Mesodermal cell (in vitro differentiated cells): ENCODE measurements around the gene CD3E.

ENCODE experiments used
- H3K27ac ChIP-seq: 2 replicates; pipeline ENCODE4 v1.7.0; 2013; ENCODE audit warnings: mild to moderate bottlenecking, low read depth, low read length, moderate library complexity; ENCODE audit not compliant: severe bottlenecking
- H3K36me3 ChIP-seq: 2 replicates; pipeline ENCODE4 v1.7.1; 2013; ENCODE audit warnings: mild to moderate bottlenecking, low read length, moderate library complexity; ENCODE audit not compliant: control insufficient read depth, insufficient read depth
- H3K4me1 ChIP-seq: one replicate; pipeline ENCODE4 v1.7.1; 2013; ENCODE audit warnings: mild to moderate bottlenecking, low read length; ENCODE audit not compliant: insufficient read depth, control insufficient read depth, poor library complexity, severe bottlenecking
- H3K4me3 ChIP-seq: 2 replicates; pipeline ENCODE4 v1.7.0; 2013; ENCODE audit warnings: low read length, control low read depth, mild to moderate bottlenecking; ENCODE audit not compliant: insufficient read depth, poor library complexity, severe bottlenecking; ENCODE audit errors: extremely low read depth
- H3K9me3 ChIP-seq: 2 replicates; pipeline ENCODE4 v1.7.1; 2013; ENCODE audit warnings: mild to moderate bottlenecking, low read length, moderate library complexity; ENCODE audit not compliant: control insufficient read depth
- WGBS, 2 experiments: methylation state at CpG; one replicate each; pipeline ENCODE4 v1.1.5; 2013; ENCODE audit warnings: missing lambda C conversion rate in 2 of 2; ENCODE audit not compliant: insufficient coverage in 2 of 2; 5-methylcytosine and 5-hydroxymethylcytosine counted together

The CD3E gene

DNA sequence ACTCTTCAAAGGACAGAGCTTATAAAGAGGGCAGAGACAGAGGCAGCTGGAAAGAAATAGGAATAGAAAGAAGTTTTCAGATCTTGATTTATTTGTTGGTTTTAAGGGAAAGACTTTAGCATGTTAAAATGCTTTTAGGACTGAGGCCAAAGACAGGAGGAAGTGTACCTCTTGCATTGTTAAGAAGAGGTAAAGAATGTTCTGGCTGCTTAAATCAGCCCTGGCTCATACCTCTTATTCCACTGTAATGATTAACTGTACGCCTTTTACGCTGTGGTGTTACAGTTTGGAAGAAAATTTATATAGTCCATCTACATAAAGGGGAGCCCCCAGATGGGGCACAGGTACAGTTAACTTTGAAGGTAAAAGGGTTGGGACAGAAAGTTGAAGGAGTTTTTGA lies 30.3 kb upstream of the CD3E start:
- Histone ChIP-seq H3K9me3 (no peaks in the 10 kb centered on the region), H3K36me3 (no peaks in the 10 kb centered on the region), H3K27ac (no peak overlapping the region), H3K4me1 (peaks cover 8% of the 10 kb centered on the region), H3K4me3 (no peak overlapping the region)
- WGBS, 2 experiments, result no CpG with 5 or more reads among the region's 2 CpGs

DNA sequence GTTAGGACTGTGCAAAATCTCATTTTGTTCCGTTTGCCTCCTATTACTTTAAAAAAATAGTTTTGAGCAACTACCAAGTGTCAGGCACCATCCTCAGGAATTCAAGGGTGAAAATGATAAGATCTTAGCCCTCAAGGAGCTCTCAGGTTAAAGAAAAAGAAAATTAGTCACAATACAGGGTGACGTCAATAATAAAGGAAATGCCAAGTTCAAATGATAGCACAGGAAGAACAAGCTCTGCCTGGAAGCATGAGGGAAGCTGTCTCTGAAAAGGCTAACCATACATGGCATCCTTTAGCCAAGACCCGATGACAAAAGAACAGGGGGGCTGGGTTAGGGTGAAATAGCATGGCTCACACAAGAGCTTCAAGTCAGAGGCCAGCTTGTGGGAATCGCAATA lies 29.4 kb upstream of the CD3E start:
- H3K4me3 ChIP-seq, result no peak overlapping the region
- no peaks in the 10 kb centered on the region for H3K9me3 ChIP-seq
- WGBS, 2 experiments, result 100% methylated on average over 1 of the region's 4 CpGs
- H3K27ac ChIP-seq, result no peak overlapping the region
- peaks cover 8% of the 10 kb centered on the region for H3K4me1 ChIP-seq
- H3K36me3 ChIP-seq, result no peaks in the 10 kb centered on the region

DNA sequence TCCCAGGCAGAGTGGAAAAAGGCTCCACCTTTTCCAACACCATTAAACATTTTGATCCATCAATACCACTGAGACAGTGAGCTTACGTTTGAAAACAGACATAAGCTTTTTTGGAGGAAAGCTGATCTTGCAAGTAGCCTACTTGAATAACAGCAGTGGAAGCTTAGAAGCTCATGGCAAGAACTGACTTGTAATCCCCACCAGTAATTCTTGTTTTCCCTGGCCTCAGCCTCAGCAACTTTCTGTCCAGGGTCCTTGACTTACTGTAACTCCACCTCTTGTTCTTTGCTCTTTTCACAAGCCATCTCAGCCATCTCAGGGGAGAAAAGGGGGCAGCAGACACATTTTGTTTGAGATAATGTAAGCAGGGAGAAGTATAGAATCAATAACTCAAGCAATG lies 28.1 kb upstream of the CD3E start:
- H3K27ac ChIP-seq, result no peak overlapping the region
- 80 to 100% methylated on average over 1 of the region's 1 CpG for WGBS, 2 experiments
- H3K36me3 ChIP-seq, result no peaks in the 10 kb centered on the region
- H3K9me3 ChIP-seq, result no peaks in the 10 kb centered on the region
- H3K4me3 ChIP-seq, result no peak overlapping the region
- peaks cover 8% of the 10 kb centered on the region for H3K4me1 ChIP-seq

DNA sequence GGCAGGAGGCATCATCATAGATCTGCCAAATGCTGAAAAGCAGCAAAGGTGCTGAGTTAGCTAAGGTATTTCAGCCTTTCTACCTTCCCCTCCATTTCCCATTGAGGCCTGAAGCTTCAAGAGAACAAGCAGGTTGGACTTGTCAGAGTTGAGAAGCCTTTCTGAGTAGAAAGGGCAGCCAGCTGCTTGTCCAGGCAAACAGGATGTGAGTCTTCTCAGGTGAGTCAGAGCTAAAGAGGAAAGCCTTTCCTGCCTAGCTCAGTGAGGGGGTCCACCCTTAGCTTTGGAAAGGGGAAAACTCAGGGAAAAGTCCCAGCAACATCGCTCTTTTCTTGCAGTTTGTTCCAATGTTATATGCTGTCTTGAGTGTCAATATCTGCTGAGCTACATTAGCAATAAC lies 27.2 kb upstream of the CD3E start:
- Histone ChIP-seq H3K9me3 (no peaks in the 10 kb centered on the region), H3K4me3 (no peak overlapping the region), H3K27ac (no peak overlapping the region), H3K36me3 (no peaks in the 10 kb centered on the region), H3K4me1 (peaks cover 8% of the 10 kb centered on the region)
- 88 to 100% methylated on average over 1 of the region's 1 CpG for WGBS, 2 experiments

DNA sequence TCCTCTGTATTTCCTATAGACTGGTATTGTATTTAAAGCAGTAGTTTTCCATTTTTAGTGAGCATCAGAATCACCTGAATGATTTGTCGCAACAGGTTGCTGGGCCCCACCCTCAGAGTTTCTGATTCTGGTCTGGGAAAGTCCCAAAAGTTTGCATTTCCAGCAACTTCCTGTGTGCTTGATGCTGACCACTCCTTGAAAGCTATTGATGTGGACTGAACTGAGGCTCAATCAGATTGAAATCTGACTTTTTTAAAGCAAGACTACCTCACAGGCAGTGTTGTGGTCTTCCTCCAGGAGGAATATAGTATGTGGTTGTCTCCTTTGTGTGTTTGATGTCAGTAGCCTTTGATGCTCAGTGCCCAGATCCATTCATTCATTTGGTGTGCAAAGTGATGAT lies 23.2 kb upstream of the CD3E start:
- no peaks in the 10 kb centered on the region for H3K36me3 ChIP-seq
- H3K4me1 ChIP-seq, result peaks cover 6% of the 10 kb centered on the region
- no peak overlapping the region for H3K27ac ChIP-seq
- 100% methylated on average over 1 of the region's 1 CpG for WGBS, 2 experiments
- no peaks in the 10 kb centered on the region for H3K9me3 ChIP-seq
- no peak overlapping the region for H3K4me3 ChIP-seq

DNA sequence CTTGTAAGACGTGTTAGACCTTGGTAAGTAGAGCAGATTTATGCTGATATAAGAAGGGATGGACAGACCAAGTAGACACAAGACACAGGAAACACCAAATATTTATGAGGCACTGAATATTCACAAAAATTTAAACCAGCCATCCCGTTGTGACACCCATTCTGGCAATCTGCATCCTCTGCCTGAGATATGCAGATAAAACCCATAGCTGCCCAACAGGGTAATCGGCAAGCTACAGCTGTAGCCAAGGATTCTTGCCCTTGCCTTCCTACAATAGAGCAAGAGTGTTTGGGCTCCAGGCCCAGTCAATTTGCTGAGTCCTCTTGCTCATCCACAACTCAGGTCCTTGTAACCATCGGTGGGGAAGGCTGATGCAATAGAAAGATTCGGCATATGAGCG lies 21.9 kb upstream of the CD3E start:
- Histone ChIP-seq H3K27ac (no peak overlapping the region), H3K4me1 (no peaks in the 10 kb centered on the region), H3K4me3 (no peak overlapping the region), H3K36me3 (no peaks in the 10 kb centered on the region), H3K9me3 (no peaks in the 10 kb centered on the region)
- 75 to 95% methylated on average over 2 to 4 of the region's 6 CpGs for WGBS, 2 experiments

DNA sequence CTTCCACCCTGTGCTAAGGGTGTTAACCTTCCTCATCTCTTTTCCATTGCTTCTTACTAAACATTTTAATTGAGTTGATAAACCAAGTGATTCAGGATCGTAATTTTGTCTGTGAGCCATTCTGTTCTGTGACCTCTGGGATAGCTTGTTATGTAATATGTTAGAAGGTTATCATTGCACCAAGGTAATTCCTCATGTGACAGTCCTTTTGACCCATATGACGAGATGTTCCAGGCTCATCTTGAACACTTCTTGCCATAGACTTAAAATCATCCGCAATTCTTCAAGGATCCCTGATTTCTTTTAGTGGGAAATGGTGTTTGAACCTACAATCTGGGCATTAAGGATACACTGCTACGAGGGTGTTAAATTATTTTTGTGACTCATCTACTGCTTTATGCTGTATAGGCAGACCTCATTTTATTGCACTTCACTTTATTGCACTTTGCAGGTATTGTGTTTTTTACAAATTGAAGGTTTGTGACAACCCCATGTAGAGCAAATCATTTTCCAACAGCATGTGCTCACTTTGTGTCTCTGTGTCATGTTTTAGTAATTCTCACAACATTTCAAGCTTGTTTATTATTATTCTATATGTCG lies 21.4 kb upstream of the CD3E start:
- Histone ChIP-seq H3K36me3 (no peaks in the 10 kb centered on the region), H3K27ac (no peak overlapping the region), H3K4me1 (no peaks in the 10 kb centered on the region), H3K4me3 (no peak overlapping the region), H3K9me3 (no peaks in the 10 kb centered on the region)
- 50% methylated on average over 2 of the region's 5 CpGs; no CpG with 5 or more reads in 1 of the 2 experiments for WGBS, 2 experiments

DNA sequence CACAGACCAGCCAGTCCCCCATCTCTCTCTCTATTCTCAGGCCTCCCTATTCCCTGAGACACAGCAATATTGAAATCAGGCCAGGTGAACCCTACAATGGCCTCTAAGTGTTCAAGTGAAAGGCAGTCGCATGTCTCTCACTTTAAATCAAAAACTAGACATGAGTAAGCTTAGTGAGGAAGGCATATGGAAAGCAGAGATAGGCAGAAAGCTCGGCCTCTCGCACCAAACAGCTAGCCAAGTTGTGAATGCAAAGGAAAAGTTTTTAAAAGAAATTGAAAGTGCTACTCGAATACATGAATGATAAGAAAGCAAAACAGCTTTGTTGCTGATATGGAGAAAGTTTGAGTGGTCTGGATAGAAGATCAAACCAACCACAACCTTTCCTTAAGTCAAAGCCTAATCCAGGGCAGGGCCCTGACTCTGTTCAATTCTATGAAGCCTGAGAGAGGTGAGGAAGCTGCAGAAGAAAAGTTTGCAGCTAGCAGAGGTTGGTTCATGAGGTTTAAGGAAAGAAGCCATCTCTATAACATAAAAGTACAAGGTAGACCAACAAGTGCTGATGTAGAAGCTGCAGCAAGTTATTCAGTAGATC lies 20.7 kb upstream of the CD3E start:
- Histone ChIP-seq H3K27ac (no peak overlapping the region), H3K9me3 (no peaks in the 10 kb centered on the region), H3K4me1 (no peaks in the 10 kb centered on the region), H3K36me3 (no peaks in the 10 kb centered on the region), H3K4me3 (no peak overlapping the region)
- WGBS, 2 experiments, result 90 to 100% methylated on average over 2 to 3 of the region's 4 CpGs

DNA sequence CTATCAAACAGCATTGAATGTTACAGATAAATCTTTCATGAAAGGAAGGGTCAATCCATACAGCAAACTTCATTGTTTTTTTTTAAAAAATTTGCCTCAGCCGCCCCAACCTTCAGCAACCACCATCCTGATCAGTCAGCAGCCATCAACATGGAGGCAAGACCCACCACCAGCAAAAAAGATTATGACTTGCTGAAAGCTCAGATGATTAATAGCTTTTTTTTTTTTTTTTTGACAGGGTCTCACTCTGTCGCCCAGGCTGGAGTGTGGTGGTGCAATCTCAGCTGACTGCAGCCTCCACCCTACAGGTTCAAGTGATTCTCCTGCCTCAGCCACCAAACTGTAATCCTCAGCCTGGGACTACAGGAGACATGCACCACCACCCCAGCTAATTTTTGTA lies 18.0 kb upstream of the CD3E start:
- WGBS, 2 experiments, result 89% methylated on average over 1 of the region's 2 CpGs
- H3K4me1 ChIP-seq, result no peaks in the 10 kb centered on the region
- no peaks in the 10 kb centered on the region for H3K9me3 ChIP-seq
- H3K4me3 ChIP-seq, result no peak overlapping the region
- H3K27ac ChIP-seq, result no peak overlapping the region
- no peaks in the 10 kb centered on the region for H3K36me3 ChIP-seq

DNA sequence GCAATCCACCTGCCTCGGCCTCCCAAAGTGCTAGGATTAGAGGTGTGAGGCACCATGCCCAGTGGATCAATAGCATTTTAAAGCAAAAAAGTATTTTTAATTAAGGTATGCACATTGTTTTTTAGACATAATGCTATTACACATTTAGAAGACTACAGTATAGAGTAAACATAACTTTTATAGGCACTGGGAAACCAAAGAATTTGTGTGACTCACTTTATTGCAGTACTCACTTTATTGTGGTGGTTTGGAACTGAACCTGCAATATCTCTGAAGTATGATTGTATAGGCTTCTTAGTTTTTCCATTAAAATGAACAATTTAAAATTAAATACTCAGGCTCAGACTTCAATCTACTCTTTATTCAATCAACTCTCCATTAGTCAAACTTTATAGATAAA lies 17.5 kb upstream of the CD3E start:
- no CpG with 5 or more reads among the region's 1 CpG for WGBS, 2 experiments
- no peaks in the 10 kb centered on the region for H3K9me3 ChIP-seq
- no peaks in the 10 kb centered on the region for H3K36me3 ChIP-seq
- H3K4me3 ChIP-seq, result no peak overlapping the region
- H3K4me1 ChIP-seq, result no peaks in the 10 kb centered on the region
- H3K27ac ChIP-seq, result no peak overlapping the region

DNA sequence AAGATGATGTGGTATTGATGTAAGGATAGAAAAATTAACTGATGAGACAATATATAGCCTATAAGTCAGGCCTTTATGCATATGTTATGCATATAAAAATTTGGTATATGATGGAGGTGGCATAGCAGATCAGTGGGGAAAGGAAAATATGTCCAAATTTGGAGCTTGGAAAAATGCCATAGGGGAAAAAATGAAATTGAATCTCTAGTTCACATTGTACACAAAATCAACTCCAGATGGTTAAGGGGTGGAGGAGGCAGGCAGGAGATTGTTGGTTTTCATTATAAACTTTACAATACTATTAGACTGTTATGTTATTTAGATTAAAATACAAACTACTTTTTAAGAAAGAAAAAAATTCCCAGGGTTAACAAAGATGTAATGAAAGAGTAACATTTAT lies 15.1 kb upstream of the CD3E start:
- H3K4me1 ChIP-seq, result no peaks in the 10 kb centered on the region
- H3K27ac ChIP-seq, result no peak overlapping the region
- H3K4me3 ChIP-seq, result no peak overlapping the region
- no peaks in the 10 kb centered on the region for H3K9me3 ChIP-seq
- H3K36me3 ChIP-seq, result no peaks in the 10 kb centered on the region
